Left ventricle myocardium inferior (tissue), 1 donor: ENCODE results near the gene PAK2. TPM values are rescaled to one million over a fixed set of nuclear protein-coding genes. Genes with fewer than 3 reads are reported as not detected.

Source experiments
- DNase-seq: peaks from one replicate; pipeline ENCODE4 v3.0.0-alpha.2; 2020
- H3K27ac ChIP-seq: fragments of 200-600 bp; replicated peaks from 2 replicates; pipeline ENCODE4 v1.8.0; 2021
- H3K27me3 ChIP-seq: fragments of 200-600 bp; 2 replicates; pipeline ENCODE4 v1.8.0; 2021; ENCODE audit warnings: low read depth
- H3K36me3 ChIP-seq: fragments of 200-600 bp; 2 replicates; pipeline ENCODE4 v1.8.0; 2021
- H3K4me1 ChIP-seq: fragments of 200-600 bp; 2 replicates; pipeline ENCODE4 v1.8.0; 2021
- H3K4me3 ChIP-seq: fragments of 200-600 bp; 2 replicates; pipeline ENCODE4 v1.8.0; 2021; ENCODE audit warnings: mild to moderate bottlenecking, moderate library complexity
- H3K9me3 ChIP-seq: fragments of 200-600 bp; replicated peaks from 2 replicates; pipeline ENCODE4 v1.8.0; 2021
- CTCF ChIP-seq: fragments of 200-600 bp; IDR thresholded peaks from 2 replicates; pipeline ENCODE4 v1.8.0; 2021; ENCODE audit warnings: antibody characterized with exemption, mild to moderate bottlenecking, borderline replicate concordance
- intact Hi-C: fragments of 100-400 bp; cut with micrococcal nuclease; formaldehyde crosslinking; loops from one replicate; pipeline ENCODE4 v1.11.0; 2022
- total RNA-seq: library from RNA; stranded (reverse); fragmentation: NEBNext Ultra II Directional; extraction: Animal tissue kit (Norgen Biotek cat#: 25700); gene quantifications from one replicate; pipeline ENCODE4 v1.2.1, GENCODE V29; 2021
- donor health status: DM: no; HTN: yes; CAD: no; lungs with severe emphysema.

PAK2 gene
- total RNA-seq, 1 donor from 2014 or later = 45.7 TPM

GRCh38 chr3:196695849-196696226, 43.8 kb upstream of the PAK2 start:
- Histone ChIP-seq H3K36me3 (no peaks in the 10 kb centered on the region), H3K4me1 (no peaks in the 10 kb centered on the region), H3K27ac (no peak overlapping the region), H3K4me3 (no peak overlapping the region), H3K9me3 (no peaks in the 10 kb centered on the region), H3K27me3 (no peaks in the 10 kb centered on the region)
- no peak for DNase-seq
- intact Hi-C loops = no loop called here
- no peak for TF ChIP-seq CTCF

DNA sequence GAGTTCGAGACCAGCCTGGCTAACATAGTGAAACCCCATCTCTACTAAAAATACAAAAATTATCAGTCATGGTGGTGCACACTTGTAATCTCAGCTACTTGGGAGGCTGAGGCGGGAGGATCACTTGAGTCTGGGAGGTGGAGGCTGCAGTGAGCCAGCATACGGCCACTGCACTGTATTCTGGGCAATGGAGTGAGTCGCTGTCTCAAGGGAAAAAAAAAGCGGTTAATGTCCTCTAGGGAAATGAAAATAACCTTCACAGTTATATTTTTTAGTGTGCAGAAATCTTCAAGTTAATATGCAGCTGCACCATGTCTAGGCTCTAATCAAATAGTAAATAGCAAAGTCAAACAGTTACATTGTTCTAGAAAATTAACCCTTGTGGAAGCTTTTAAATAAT, 42.4 kb upstream of the PAK2 start:
- Histone ChIP-seq H3K4me3 (no peak overlapping the region), H3K9me3 (no peaks in the 10 kb centered on the region), H3K4me1 (no peaks in the 10 kb centered on the region), H3K36me3 (no peaks in the 10 kb centered on the region), H3K27ac (no peak overlapping the region), H3K27me3 (no peaks in the 10 kb centered on the region)
- DNase-seq = no peak
- intact Hi-C loops = no loop called here
- TF ChIP-seq CTCF = no peak

DNA sequence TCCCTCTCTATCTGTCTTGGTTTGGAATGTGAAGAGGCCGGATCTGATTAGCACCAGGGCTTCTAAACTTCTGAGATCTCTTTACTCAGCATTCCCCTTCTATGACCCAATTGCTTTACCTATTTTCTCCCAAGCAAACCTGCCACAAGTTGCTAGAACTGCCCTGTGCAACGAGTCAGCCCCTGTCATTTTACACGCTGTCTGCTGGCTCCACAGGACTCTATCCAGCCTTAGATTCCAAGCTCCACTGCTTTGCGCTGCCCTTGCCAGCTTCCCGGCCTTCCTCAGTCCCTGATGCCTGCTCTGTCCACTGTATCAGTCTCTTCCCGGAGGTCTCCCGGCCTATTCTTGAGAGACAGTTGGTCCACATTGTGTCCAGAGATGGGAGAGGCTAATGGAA, 39.9 kb upstream of the PAK2 start:
- intact Hi-C loops = no loop called here
- Histone ChIP-seq H3K27ac (no peak overlapping the region), H3K9me3 (no peaks in the 10 kb centered on the region), H3K4me1 (no peaks in the 10 kb centered on the region), H3K27me3 (no peaks in the 10 kb centered on the region), H3K36me3 (no peaks in the 10 kb centered on the region), H3K4me3 (no peak overlapping the region)
- no peak for TF ChIP-seq CTCF
- no peak for DNase-seq

DNA sequence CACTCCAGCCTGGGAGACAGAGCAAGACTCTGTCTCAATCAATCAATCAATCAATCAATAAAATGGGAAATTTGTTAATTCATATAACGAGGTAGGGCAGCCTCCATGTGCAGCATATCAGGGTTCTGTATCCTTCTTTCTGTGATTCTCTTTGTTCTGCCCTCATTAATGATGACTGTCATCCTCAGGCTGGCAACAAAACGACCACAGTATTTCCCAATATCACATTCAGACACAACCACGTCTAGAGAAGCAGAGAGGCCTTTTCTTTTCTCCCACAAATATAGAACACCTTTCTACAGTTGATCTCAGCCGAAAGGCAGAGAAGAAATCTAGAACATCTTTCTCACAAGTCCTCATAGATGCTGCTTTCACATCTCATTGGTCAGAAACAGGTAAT, 38.9 kb upstream of the PAK2 start:
- Histone ChIP-seq H3K4me1 (no peaks in the 10 kb centered on the region), H3K4me3 (no peak overlapping the region), H3K27ac (no peak overlapping the region), H3K9me3 (no peaks in the 10 kb centered on the region), H3K27me3 (no peaks in the 10 kb centered on the region), H3K36me3 (no peaks in the 10 kb centered on the region)
- no peak for DNase-seq
- intact Hi-C loops = no loop called here
- TF ChIP-seq CTCF = no peak

GRCh38 chr3:196706327-196706726, 33.3 kb upstream of the PAK2 start:
- Histone ChIP-seq H3K4me1 (peaks cover 5% of the 10 kb centered on the region), H3K4me3 (no peak overlapping the region), H3K27me3 (no peaks in the 10 kb centered on the region), H3K9me3 (no peaks in the 10 kb centered on the region), H3K27ac (no peak overlapping the region), H3K36me3 (no peaks in the 10 kb centered on the region)
- intact Hi-C loops = no loop called here
- TF ChIP-seq CTCF = no peak
- no peak for DNase-seq

- Histone ChIP-seq H3K4me3 (no peak overlapping the region), H3K4me1 (peaks cover 9% of the 10 kb centered on the region), H3K9me3 (no peaks in the 10 kb centered on the region), H3K27me3 (no peaks in the 10 kb centered on the region), H3K27ac (no peak overlapping the region), H3K36me3 (no peaks in the 10 kb centered on the region)
- intact Hi-C loops = no loop called here
- no peak for TF ChIP-seq CTCF
- no peak for DNase-seq
Observed at GRCh38 chr3:196706731-196707130, 32.9 kb upstream of the PAK2 start.
